ENCODE data around the gene SPATA13.

DNA sequence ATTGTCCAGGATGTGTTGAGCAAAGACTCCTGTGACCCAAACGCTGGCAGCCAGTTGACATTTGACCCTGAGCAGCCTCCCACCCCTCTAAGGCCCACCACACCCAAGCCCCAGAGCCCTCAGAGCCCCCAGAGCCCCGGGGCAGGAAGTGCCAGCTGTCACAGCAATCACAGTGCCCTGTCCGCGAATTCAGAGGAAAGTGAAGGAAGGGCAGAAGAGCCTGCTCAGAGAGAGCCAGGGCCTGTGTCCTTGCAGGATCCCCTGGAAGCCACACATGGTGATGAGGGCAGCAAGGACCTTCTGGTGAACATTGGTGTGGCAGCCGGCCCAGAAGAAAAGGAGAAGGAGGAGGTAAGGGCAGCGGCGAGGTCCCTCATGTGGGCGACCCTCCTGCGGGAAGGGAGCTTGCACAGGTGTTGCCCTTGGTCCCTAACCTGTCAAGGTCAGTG lies 63.7 kb downstream of the SPATA13 start:
- no peak for TF ChIP-seq POLR2A (IDR thresholded peaks at IDR 0.05)
- TF ChIP-seq, protein P1, sequence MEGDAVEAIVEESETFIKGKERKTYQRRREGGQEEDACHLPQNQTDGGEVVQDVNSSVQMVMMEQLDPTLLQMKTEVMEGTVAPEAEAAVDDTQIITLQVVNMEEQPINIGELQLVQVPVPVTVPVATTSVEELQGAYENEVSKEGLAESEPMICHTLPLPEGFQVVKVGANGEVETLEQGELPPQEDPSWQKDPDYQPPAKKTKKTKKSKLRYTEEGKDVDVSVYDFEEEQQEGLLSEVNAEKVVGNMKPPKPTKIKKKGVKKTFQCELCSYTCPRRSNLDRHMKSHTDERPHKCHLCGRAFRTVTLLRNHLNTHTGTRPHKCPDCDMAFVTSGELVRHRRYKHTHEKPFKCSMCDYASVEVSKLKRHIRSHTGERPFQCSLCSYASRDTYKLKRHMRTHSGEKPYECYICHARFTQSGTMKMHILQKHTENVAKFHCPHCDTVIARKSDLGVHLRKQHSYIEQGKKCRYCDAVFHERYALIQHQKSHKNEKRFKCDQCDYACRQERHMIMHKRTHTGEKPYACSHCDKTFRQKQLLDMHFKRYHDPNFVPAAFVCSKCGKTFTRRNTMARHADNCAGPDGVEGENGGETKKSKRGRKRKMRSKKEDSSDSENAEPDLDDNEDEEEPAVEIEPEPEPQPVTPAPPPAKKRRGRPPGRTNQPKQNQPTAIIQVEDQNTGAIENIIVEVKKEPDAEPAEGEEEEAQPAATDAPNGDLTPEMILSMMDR (IDR thresholded peaks at IDR 0.05): no peak
